ENCODE measurements around the gene CDC42. TPM values are rescaled to one million over a fixed set of nuclear protein-coding genes. Genes with fewer than 3 reads are reported as not detected.

The CDC42 gene
- total and polyA plus RNA-seq, 2 of the 13 experiments (the other 11 are each of a cell fraction or from before 2014, with no cell fraction given) = 138 to 237 TPM

DNA sequence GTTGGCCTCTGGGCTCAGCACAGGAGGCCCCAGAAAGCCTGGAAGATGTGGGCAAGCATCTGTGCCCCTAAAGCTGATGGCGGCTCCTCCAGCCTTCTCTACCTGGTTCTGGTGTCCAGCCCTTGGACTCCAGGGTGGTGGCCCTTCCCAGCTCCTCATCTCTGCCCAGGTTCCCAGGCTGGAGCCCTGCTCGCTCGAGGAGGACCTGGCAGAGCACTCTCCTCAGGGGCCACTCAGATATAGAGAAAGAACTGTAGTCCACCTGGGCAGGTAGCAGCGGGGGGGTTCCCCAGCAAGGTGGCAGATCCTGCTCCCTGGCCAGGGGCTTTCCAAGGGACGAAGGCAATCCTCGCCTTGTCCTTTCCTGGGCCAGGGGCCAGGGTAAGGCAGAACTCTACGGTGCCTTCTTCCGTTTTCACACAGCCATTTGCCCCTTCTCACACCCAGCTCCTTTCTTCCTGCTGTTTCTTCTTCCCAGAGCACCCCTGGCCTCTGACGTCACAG is 71.4 kb downstream of the CDC42 start:
- in situ Hi-C loops (cut with HindIII; ENCODE audit: extremely low pct_ligation_motif_present, low pct_unique_long_range_greater_than_20kb) (no loop called here), intact Hi-C loops (cut with micrococcal nuclease; ENCODE audit: unreplicated experiment) (no loop called here)
- no peak for ATAC-seq
- ChIA-PET POLR2A (no interaction called here), CTCF (ENCODE audit: low intra/inter-chr PET ratio, low total read pairs) (no interaction called here)
- Histone ChIP-seq H3K4me3 (replicated peaks in 1 of 3; ENCODE audit: insufficient read depth in 1 of 3, low read depth in 2 of 3, low read length in 3 of 3) (no peak overlapping the region), H3K79me2 (ENCODE audit: insufficient read depth, low read length) (no peaks in the 10 kb centered on the region), H3K4me2 (ENCODE audit: low read depth, low read length) (no peak overlapping the region), H3K36me3 (replicated peaks in 1 of 2; ENCODE audit: control insufficient read depth in 1 of 2, insufficient read depth in 2 of 2, low read length in 2 of 2) (no peaks in the 10 kb centered on the region; a peak in 1 of 5 replicates), H3K4me1 (ENCODE audit: insufficient read depth, low read length) (no peaks in the 10 kb centered on the region), H2AFZ (ENCODE audit: low read length) (no peak overlapping the region), H3K9ac (ENCODE audit: insufficient read depth, low read depth, low read length) (no peak overlapping the region), H3K27ac (ENCODE audit: extremely low read length, insufficient read depth, low read length) (no peak overlapping the region), H3K9me3 (ENCODE audit: low read length) (no peaks in the 10 kb centered on the region), H4K20me1 (ENCODE audit: insufficient read depth, low read length) (no peaks in the 10 kb centered on the region), H3K27me3 (ENCODE audit: control insufficient read depth in 1 of 2, insufficient read depth in 2 of 2, low read length in 2 of 2) (no peaks in the 10 kb centered on the region; a peak in 1 of 5 replicates)
- WGBS (ENCODE audit: low lambda C conversion rate) = 78% methylated on average over 6 of the region's 9 CpGs
- no peak for DNase-seq (ENCODE audit: low spot score)
- FAIRE-seq = no peak
- peak; percentile 86; the same call in 1 of the 2 replicates for TF ChIP-seq CREB1 (IDR thresholded peaks at IDR 0.05)
- no peak for TF ChIP-seq CREB1 (CRISPR knock-in tag; IDR thresholded peaks at IDR 0.05)
- no peak for TF ChIP-seq ZNF552 (CRISPR knock-in tag; IDR thresholded peaks at IDR 0.05; ENCODE audit: borderline replicate concordance)
- no TSS peak for BruUV-seq (replicated peaks)

GRCh38 chr1:22124592-22125229 is 72.2 kb downstream of the CDC42 start:
- Histone ChIP-seq H3K27me3 (ENCODE audit: control insufficient read depth in 1 of 2, insufficient read depth in 2 of 2, low read length in 2 of 2) (no peaks in the 10 kb centered on the region; a peak in 1 of 5 replicates), H3K9me3 (ENCODE audit: low read length) (no peaks in the 10 kb centered on the region), H4K20me1 (ENCODE audit: insufficient read depth, low read length) (no peaks in the 10 kb centered on the region), H3K4me2 (ENCODE audit: low read depth, low read length) (no peak overlapping the region), H3K4me3 (replicated peaks in 1 of 3; ENCODE audit: insufficient read depth in 1 of 3, low read depth in 2 of 3, low read length in 3 of 3) (no peak overlapping the region), H3K79me2 (ENCODE audit: insufficient read depth, low read length) (no peaks in the 10 kb centered on the region), H3K36me3 (replicated peaks in 1 of 2; ENCODE audit: control insufficient read depth in 1 of 2, insufficient read depth in 2 of 2, low read length in 2 of 2) (no peaks in the 10 kb centered on the region), H2AFZ (ENCODE audit: low read length) (no peak overlapping the region), H3K27ac (ENCODE audit: extremely low read length, insufficient read depth, low read length) (no peak overlapping the region), H3K9ac (ENCODE audit: insufficient read depth, low read depth, low read length) (no peak overlapping the region), H3K4me1 (ENCODE audit: insufficient read depth, low read length) (no peaks in the 10 kb centered on the region)
- in situ Hi-C loops (cut with HindIII; ENCODE audit: extremely low pct_ligation_motif_present, low pct_unique_long_range_greater_than_20kb) (no loop called here), intact Hi-C loops (cut with micrococcal nuclease; ENCODE audit: unreplicated experiment) (no loop called here)
- FAIRE-seq = no peak
- DNase-seq (ENCODE audit: low spot score) = no peak
- ChIA-PET POLR2A (no interaction called here), CTCF (ENCODE audit: low intra/inter-chr PET ratio, low total read pairs) (no interaction called here)
- ATAC-seq = no peak
- TF ChIP-seq ZNF331 (CRISPR knock-in tag; IDR thresholded peaks at IDR 0.05) = no peak
- no peak for TF ChIP-seq ZNF556 (CRISPR knock-in tag; IDR thresholded peaks at IDR 0.05; ENCODE audit: borderline replicate concordance)
- TF ChIP-seq SUZ12 (IDR thresholded peaks at IDR 0.05; ENCODE audit: low read depth, low read length) = no peak
- TF ChIP-seq ZNF34 (CRISPR knock-in tag; IDR thresholded peaks at IDR 0.05; ENCODE audit: borderline replicate concordance) = no peak
- TF ChIP-seq ZFP37 (CRISPR knock-in tag; IDR thresholded peaks at IDR 0.05; ENCODE audit: borderline replicate concordance) = no peak
- no peak for TF ChIP-seq ZNF746 (CRISPR knock-in tag; IDR thresholded peaks at IDR 0.05)
- TF ChIP-seq, protein P1, sequence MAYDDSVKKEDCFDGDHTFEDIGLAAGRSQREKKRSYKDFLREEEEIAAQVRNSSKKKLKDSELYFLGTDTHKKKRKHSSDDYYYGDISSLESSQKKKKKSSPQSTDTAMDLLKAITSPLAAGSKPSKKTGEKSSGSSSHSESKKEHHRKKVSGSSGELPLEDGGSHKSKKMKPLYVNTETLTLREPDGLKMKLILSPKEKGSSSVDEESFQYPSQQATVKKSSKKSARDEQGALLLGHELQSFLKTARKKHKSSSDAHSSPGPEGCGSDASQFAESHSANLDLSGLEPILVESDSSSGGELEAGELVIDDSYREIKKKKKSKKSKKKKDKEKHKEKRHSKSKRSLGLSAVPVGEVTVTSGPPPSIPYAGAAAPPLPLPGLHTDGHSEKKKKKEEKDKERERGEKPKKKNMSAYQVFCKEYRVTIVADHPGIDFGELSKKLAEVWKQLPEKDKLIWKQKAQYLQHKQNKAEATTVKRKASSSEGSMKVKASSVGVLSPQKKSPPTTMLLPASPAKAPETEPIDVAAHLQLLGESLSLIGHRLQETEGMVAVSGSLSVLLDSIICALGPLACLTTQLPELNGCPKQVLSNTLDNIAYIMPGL (CRISPR knock-in tag; IDR thresholded peaks at IDR 0.05; ENCODE audit: borderline replicate concordance in 1 of 2, low read depth in 1 of 2) = no peak
- TF ChIP-seq GABPA (IDR thresholded peaks at IDR 0.05; ENCODE audit: low read depth, low read length) = no peak
- TF ChIP-seq GABPA (CRISPR knock-in tag; IDR thresholded peaks at IDR 0.05; ENCODE audit: low read depth) = no peak
- TF ChIP-seq, protein P2, sequence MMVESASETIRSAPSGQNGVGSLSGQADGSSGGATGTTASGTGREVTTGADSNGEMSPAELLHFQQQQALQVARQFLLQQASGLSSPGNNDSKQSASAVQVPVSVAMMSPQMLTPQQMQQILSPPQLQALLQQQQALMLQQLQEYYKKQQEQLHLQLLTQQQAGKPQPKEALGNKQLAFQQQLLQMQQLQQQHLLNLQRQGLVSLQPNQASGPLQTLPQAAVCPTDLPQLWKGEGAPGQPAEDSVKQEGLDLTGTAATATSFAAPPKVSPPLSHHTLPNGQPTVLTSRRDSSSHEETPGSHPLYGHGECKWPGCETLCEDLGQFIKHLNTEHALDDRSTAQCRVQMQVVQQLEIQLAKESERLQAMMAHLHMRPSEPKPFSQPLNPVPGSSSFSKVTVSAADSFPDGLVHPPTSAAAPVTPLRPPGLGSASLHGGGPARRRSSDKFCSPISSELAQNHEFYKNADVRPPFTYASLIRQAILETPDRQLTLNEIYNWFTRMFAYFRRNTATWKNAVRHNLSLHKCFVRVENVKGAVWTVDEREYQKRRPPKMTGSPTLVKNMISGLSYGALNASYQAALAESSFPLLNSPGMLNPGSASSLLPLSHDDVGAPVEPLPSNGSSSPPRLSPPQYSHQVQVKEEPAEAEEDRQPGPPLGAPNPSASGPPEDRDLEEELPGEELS (CRISPR knock-in tag; IDR thresholded peaks at IDR 0.05) = no peak
- no peak for TF ChIP-seq ZNF780A (CRISPR knock-in tag; IDR thresholded peaks at IDR 0.05)
- WGBS (ENCODE audit: low lambda C conversion rate) = 80% methylated on average over 8 of the region's 8 CpGs
- no TSS peak for BruUV-seq (replicated peaks)

Data from HepG2 (cell line).